ENCODE data around the gene NOTCH2. TPM values are rescaled to one million over a fixed set of nuclear protein-coding genes. Genes with fewer than 3 reads are reported as not detected.
"Not testable (repeated sequence)": the region's sequence is repeated elsewhere in the genome, so short reads cannot be mapped to it uniquely, and the experiment has no call there.

Gene NOTCH2
- total RNA-seq, 1 experiment from 2014 or later, result 61.5 TPM

DNA sequence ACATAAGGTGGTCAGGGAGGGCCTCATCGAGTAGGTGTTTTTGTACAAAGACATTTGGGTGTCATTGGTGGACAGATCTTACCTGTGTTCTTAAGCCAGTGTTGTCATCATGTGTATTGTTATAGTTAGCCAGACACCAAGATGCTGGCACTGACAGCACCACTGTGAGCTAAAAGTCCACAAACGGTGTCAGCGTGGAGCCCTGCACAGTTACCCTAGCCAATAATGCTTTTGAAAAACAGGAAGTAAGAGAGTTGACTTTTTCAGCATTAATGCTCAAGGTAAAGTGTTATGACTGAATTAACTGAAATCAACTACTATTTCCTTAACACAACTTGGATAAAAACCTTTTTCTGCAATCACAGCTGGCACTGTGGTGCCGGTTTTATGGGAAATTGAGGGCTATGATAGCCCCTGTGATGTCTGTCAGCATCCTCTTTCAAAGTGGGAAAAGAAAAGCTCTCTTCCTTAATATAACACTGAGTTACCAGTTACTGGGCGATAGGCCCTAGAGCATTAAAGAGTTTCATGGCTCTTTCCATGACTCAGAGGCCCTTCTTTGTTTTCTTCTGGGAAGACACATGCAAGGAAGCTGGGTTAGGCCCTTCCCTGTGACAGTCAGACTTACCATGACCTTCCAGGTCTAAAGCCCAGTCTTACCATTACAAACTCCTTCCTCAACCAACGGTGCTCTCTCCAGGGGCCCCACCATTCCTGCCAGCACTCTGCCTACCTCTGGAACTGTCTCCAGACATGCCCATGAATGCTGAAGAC, 29.7 kb upstream of the NOTCH2 start:
- intact Hi-C loops (cut with micrococcal nuclease); CTCF ChIA-PET; POLR2A ChIA-PET (ENCODE audit: unreplicated experiment); H3K4me3 ChIP-seq (ENCODE audit: low read length); H3K27ac ChIP-seq (ENCODE audit: low read length); H3K4me2 ChIP-seq (ENCODE audit: low read length); H3K36me3 ChIP-seq (ENCODE audit: low read depth, low read length); H2AFZ ChIP-seq (ENCODE audit: low read length); H3K9me2 ChIP-seq (replicated peaks; ENCODE audit: low read length); H3K4me1 ChIP-seq (ENCODE audit: insufficient read depth, low read length); DNase-seq; H3K79me2 ChIP-seq (ENCODE audit: low read length); BruUV-seq (replicated peaks); H3F3A ChIP-seq (ENCODE audit: low read length, unreplicated experiment); H3K9me3 ChIP-seq (ENCODE audit: low read length); H4K20me1 ChIP-seq (ENCODE audit: low read length); H3K27me3 ChIP-seq (ENCODE audit: low read length); H3K9ac ChIP-seq (ENCODE audit: low read length): not testable (repeated sequence)
- peak; percentile 76 for ATAC-seq

DNA sequence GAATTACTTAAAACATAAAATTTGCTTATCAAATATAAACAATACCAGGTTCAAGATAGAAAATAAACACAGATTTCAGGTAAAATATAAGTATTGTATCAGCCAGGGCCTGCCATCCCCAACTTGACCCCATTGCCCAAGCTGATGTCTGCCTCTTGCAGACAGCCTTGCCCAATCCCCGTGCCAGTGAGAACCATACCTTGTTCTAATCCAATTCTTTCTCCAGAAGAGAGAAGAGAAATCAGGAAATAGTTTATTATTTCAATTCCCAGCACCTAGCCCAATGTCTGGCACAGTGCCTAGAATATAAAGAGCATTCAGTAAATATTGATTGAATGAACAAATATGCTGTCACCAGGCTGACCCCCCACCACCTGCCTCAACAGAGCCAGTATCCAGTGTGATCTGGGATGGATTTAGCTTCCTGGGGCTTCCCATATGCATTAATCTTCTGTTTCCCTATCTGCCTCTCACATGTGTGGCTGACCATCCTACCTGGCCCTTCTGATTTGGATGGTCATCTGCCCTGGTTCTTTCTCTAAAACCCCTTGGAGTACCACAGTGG, 27.6 kb upstream of the NOTCH2 start:
- H3K27me3 ChIP-seq (ENCODE audit: low read length); H3K4me2 ChIP-seq (ENCODE audit: low read length); BruUV-seq (replicated peaks); CTCF ChIA-PET; H3K4me3 ChIP-seq (ENCODE audit: low read length); H3K9me2 ChIP-seq (replicated peaks; ENCODE audit: low read length); DNase-seq; H3K27ac ChIP-seq (ENCODE audit: low read length); H3K36me3 ChIP-seq (ENCODE audit: low read depth, low read length); H3K79me2 ChIP-seq (ENCODE audit: low read length); H2AFZ ChIP-seq (ENCODE audit: low read length); intact Hi-C loops (cut with micrococcal nuclease); H3F3A ChIP-seq (ENCODE audit: low read length, unreplicated experiment); H4K20me1 ChIP-seq (ENCODE audit: low read length); POLR2A ChIA-PET (ENCODE audit: unreplicated experiment); H3K9ac ChIP-seq (ENCODE audit: low read length); H3K9me3 ChIP-seq (ENCODE audit: low read length); H3K4me1 ChIP-seq (ENCODE audit: insufficient read depth, low read length): not testable (repeated sequence)
- ATAC-seq, result peak; percentile 82

DNA sequence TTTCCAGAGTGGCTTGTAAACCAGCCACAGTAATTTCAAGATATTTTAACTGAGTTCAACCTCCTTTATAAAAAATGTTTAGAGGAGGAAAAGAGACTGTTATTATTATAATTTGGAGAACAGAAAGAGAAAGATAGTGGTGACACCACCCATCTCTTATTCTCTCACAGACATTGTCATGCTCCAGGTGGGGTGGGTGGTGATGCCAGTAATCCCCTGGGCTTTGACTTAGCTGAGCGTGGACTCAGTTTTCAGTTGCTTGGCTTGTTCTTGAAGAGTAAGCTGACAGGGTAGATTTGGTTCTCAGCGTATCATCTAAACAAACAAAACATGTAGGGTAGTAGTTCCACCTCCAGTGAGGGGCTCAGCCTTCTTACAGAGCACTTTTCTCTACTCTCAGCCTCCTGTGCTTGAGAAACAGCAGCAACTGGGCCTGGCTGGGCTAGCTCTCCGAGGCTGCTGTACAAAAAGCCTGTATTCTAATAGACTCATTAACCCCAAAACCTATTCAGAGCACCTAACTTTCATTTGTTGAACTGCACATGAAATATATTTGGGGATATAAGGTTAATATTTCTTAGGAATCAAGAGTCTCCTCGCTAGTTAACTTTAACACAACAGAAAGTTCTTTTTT, 24.2 kb upstream of the NOTCH2 start:
- CTCF ChIA-PET; H3K27ac ChIP-seq (ENCODE audit: low read length); ATAC-seq; H3K27me3 ChIP-seq (ENCODE audit: low read length); H3K36me3 ChIP-seq (ENCODE audit: low read depth, low read length); H4K20me1 ChIP-seq (ENCODE audit: low read length); H3K9ac ChIP-seq (ENCODE audit: low read length); H3K9me3 ChIP-seq (ENCODE audit: low read length); H3F3A ChIP-seq (ENCODE audit: low read length, unreplicated experiment); H3K79me2 ChIP-seq (ENCODE audit: low read length); H2AFZ ChIP-seq (ENCODE audit: low read length); intact Hi-C loops (cut with micrococcal nuclease); BruUV-seq (replicated peaks); H3K9me2 ChIP-seq (replicated peaks; ENCODE audit: low read length); H3K4me1 ChIP-seq (ENCODE audit: insufficient read depth, low read length); POLR2A ChIA-PET (ENCODE audit: unreplicated experiment); H3K4me2 ChIP-seq (ENCODE audit: low read length); H3K4me3 ChIP-seq (ENCODE audit: low read length); DNase-seq: not testable (repeated sequence)

DNA sequence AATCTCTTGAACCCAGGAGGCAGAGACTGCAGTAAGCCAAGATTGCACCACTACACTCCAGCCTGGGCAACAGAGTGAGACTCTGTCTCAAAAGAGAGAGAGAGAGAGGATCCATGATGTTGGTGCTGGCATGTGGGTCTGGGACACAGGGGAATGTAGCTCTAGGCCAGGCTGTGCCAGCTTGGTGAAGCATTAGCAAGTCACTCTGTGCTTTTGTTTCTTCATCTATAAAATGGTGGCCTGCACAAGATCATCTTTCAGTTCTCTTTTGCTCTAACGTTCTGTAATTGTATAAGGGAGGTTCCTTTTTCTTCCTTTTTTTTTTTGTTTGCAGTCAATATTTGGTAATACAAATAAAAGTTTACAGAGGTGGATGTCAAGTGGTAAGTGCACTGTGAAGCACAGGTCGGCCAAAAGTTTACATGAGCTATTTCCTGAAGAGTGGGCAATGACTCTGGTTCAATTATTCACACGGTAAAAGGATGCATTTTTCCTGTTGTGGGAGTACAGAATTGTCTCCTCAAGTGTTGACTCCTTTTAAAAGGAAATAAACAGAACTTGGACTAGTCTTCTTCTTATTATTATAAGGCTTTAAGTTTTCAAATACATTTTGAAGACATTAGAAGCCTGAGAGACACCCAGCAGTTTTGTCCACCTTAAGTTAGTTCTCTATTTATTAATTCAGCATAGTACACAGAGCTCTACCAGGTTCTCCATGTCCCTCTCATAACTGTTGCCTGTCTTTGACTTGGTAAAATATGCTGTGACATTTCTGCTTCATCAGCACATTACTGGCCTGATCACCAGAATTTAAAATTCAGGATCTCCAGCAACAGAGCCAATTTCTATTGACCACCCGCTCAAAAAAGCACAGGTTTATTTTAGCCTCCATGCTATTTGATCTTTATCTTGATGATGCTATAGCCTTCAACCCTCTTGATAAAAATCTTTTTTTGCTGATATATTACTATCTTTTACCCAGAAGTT, 23.1 kb upstream of the NOTCH2 start:
- intact Hi-C loops (cut with micrococcal nuclease); H3K9me3 ChIP-seq (ENCODE audit: low read length): not testable (repeated sequence)

DNA sequence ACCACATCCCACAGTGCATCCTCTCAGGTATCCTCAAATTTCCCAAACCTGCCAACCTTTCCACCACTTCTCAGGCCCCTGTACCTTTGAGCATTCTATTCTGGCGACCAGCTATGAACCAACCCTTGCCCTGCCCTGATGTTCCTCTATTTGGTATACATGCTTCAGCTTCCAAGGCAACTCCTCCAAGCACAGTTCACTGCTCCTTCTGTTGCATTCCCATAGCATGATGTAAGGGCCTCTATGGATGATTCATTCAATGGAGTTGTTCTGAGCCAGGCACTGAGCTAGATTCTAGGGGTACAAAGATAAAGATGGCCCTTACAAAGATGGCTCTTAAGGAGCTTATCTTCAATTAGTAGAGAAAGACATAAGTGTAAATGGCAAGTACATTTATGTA, 21.4 kb upstream of the NOTCH2 start:
- H2AFZ ChIP-seq (ENCODE audit: low read length); H4K20me1 ChIP-seq (ENCODE audit: low read length); H3K4me3 ChIP-seq (ENCODE audit: low read length); DNase-seq; H3F3A ChIP-seq (ENCODE audit: low read length, unreplicated experiment); H3K79me2 ChIP-seq (ENCODE audit: low read length); H3K27ac ChIP-seq (ENCODE audit: low read length); H3K9me3 ChIP-seq (ENCODE audit: low read length); CTCF ChIA-PET; H3K9ac ChIP-seq (ENCODE audit: low read length); H3K27me3 ChIP-seq (ENCODE audit: low read length); BruUV-seq (replicated peaks); H3K4me1 ChIP-seq (ENCODE audit: insufficient read depth, low read length); POLR2A ChIA-PET (ENCODE audit: unreplicated experiment); H3K36me3 ChIP-seq (ENCODE audit: low read depth, low read length); H3K9me2 ChIP-seq (replicated peaks; ENCODE audit: low read length); H3K4me2 ChIP-seq (ENCODE audit: low read length); intact Hi-C loops (cut with micrococcal nuclease): not testable (repeated sequence)
- ATAC-seq, result peak; percentile 48

More for the DNA sequence above, 23.1 kb upstream of the NOTCH2 start:
- H3K4me1 ChIP-seq (ENCODE audit: insufficient read depth, low read length); H3K27ac ChIP-seq (ENCODE audit: low read length); POLR2A ChIA-PET (ENCODE audit: unreplicated experiment); BruUV-seq (replicated peaks); H4K20me1 ChIP-seq (ENCODE audit: low read length); CTCF ChIA-PET; H2AFZ ChIP-seq (ENCODE audit: low read length); H3K9ac ChIP-seq (ENCODE audit: low read length); H3K9me2 ChIP-seq (replicated peaks; ENCODE audit: low read length); H3K4me3 ChIP-seq (ENCODE audit: low read length); H3F3A ChIP-seq (ENCODE audit: low read length, unreplicated experiment); H3K4me2 ChIP-seq (ENCODE audit: low read length); H3K27me3 ChIP-seq (ENCODE audit: low read length); DNase-seq; H3K36me3 ChIP-seq (ENCODE audit: low read depth, low read length); H3K79me2 ChIP-seq (ENCODE audit: low read length): not testable (repeated sequence)
- peak; percentile 14 for ATAC-seq

DNA sequence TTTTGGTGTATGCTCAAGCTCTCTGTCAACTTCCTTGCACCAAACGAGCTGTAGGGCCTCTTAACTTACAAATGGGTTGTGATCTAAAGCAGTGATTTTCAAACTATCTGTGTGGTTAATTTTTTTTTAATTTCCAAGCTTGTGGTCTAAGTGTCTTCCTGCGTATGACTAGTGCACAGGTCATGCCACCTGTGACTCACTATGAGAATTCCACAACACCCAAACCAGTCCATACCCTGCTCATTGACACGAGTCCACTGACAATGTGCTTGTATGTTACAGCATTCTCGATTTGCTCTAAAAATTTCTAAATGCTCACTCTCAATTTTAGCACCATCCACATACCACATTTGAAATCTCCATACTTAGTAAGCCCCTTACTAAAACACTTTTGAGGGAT, 18.5 kb upstream of the NOTCH2 start:
- peak; percentile 97 for ATAC-seq
- H3K27me3 ChIP-seq (ENCODE audit: low read length); H3F3A ChIP-seq (ENCODE audit: low read length, unreplicated experiment); H3K4me1 ChIP-seq (ENCODE audit: insufficient read depth, low read length); H4K20me1 ChIP-seq (ENCODE audit: low read length); H2AFZ ChIP-seq (ENCODE audit: low read length); CTCF ChIA-PET; H3K9me2 ChIP-seq (replicated peaks; ENCODE audit: low read length); BruUV-seq (replicated peaks); H3K4me3 ChIP-seq (ENCODE audit: low read length); H3K36me3 ChIP-seq (ENCODE audit: low read depth, low read length); POLR2A ChIA-PET (ENCODE audit: unreplicated experiment); intact Hi-C loops (cut with micrococcal nuclease); H3K9me3 ChIP-seq (ENCODE audit: low read length); H3K79me2 ChIP-seq (ENCODE audit: low read length): not testable (repeated sequence)
- 0 out of 2 replicates have a peak overlapping the region, but pooled peaks have one; percentile 25 for H3K9ac ChIP-seq (ENCODE audit: low read length)
- H3K4me2 ChIP-seq (ENCODE audit: low read length), result peak overlapping the region; percentile 44; the same call in 1 of the 2 replicates
- peak overlapping the region; percentile 67 for H3K27ac ChIP-seq (ENCODE audit: low read length)
- DNase-seq, result peak; percentile 84

All from PC-3 (cell line).